HepG2 (cell line): Measurements from ENCODE around the gene PIMREG. TPM values are rescaled to one million over a fixed set of nuclear protein-coding genes. Genes with fewer than 3 reads are reported as not detected.

Source experiments
- ATAC-seq: fragments of 200-7000 bp; cut with Tn5 transposase; 3 replicates; pipeline ENCODE4 v1.9.1; 2020; ENCODE audit warnings: mild to moderate bottlenecking, moderate library complexity
- BruUV-seq: library from RNA; stranded (reverse); fragments of 400-500 nt; replicated peaks from 2 replicates; lab custom pipeline; 2021; lab: Mats Ljungman, UMichigan
- CTCF ChIA-PET: fragments of 300-600 bp; formaldehyde crosslinking; extraction: SDS; loops from one replicate; lab custom pipeline; 2021; ENCODE audit warnings: low total read pairs, inconsistent platforms, low intra/inter-chr PET ratio; lab: Yijun Ruan, JAX
- POLR2A ChIA-PET: fragments of 350-600 bp; sonication (Branson Sonifier 250); formaldehyde crosslinking; loops from one replicate; lab custom pipeline; 2020; ENCODE audit warnings: antibody characterized with exemption, inconsistent platforms; lab: Yijun Ruan, JAX
- DNase-seq: peaks from one replicate; pipeline ENCODE4 v3.0.0-alpha.2; 2015; ENCODE audit warnings: low spot score
- FAIRE-seq: peaks from 3 replicates; lab custom pipeline; 2011; peaks lifted over from hg19 to GRCh38; lab: Jason Lieb, UNC
- H2AFZ ChIP-seq: one replicate; pipeline ENCODE4 v1.6.1; 2011; ENCODE audit warnings: low read length, inconsistent platforms
- H3K27ac ChIP-seq: fragments of 300-600 bp; 3 replicates; pipeline ENCODE4 v1.8.0; 2011; ENCODE audit warnings: mixed run types, mild to moderate bottlenecking, mixed read lengths, low read length, inconsistent platforms; ENCODE audit not compliant: insufficient read depth; ENCODE audit errors: extremely low read length
- H3K27me3 ChIP-seq, 2 experiments: fragments of 200-600 bp in 1 of 2; 2 replicates in 1 of 2; 3 replicates in 1 of 2; pipeline versions ENCODE4 v1.6.0 to v1.8.0; 2011; ENCODE audit warnings: low read length in 2 of 2, mild to moderate bottlenecking in 2 of 2, moderate library complexity in 2 of 2, inconsistent platforms in 1 of 2; ENCODE audit not compliant: insufficient read depth in 2 of 2, control insufficient read depth in 1 of 2
- H3K36me3 ChIP-seq, 2 experiments: fragments of 200-600 bp in 1 of 2; replicated peaks in 1 of 2; 2 replicates in 1 of 2; 3 replicates in 1 of 2; pipeline versions ENCODE4 v1.5.1 to v1.8.0; 2011; ENCODE audit warnings: low read length in 2 of 2, inconsistent platforms in 1 of 2; ENCODE audit not compliant: insufficient read depth in 2 of 2, control insufficient read depth in 1 of 2
- H3K4me1 ChIP-seq: 2 replicates; pipeline ENCODE4 v1.5.1; 2012; ENCODE audit warnings: low read length, inconsistent platforms; ENCODE audit not compliant: insufficient read depth
- H3K4me2 ChIP-seq: 2 replicates; pipeline ENCODE4 v1.6.0; 2011; ENCODE audit warnings: low read depth, low read length, inconsistent platforms
- H3K4me3 ChIP-seq, 3 experiments: fragments of 200-600 bp in 1 of 3; sonication (generic), shearing (Covaris generic) in 1 of 3; replicated peaks in 1 of 3; 2 replicates each; pipeline ENCODE4 v1.5.1; 2011 to 2016; ENCODE audit warnings: low read length in 3 of 3, inconsistent platforms in 2 of 3, low read depth in 2 of 3, mild to moderate bottlenecking in 2 of 3, control low read depth in 1 of 3, mixed read lengths in 1 of 3; ENCODE audit not compliant: insufficient read depth in 1 of 3
- H3K79me2 ChIP-seq: one replicate; pipeline ENCODE4 v1.6.1; 2011; ENCODE audit warnings: low read length, inconsistent platforms; ENCODE audit not compliant: insufficient read depth
- H3K9ac ChIP-seq: 2 replicates; pipeline ENCODE4 v1.6.0; 2011; ENCODE audit warnings: mild to moderate bottlenecking, low read depth, low read length, inconsistent platforms; ENCODE audit not compliant: insufficient read depth
- H3K9me3 ChIP-seq: 2 replicates; pipeline ENCODE4 v1.5.1; 2012; ENCODE audit warnings: mild to moderate bottlenecking, low read length
- H4K20me1 ChIP-seq: 2 replicates; pipeline ENCODE4 v1.6.0; 2011; ENCODE audit warnings: inconsistent platforms, mild to moderate bottlenecking, low read length, moderate library complexity; ENCODE audit not compliant: insufficient read depth
- ESRRA ChIP-seq: sonication (generic); formaldehyde crosslinking; IDR thresholded peaks from 2 replicates; pipeline ENCODE4 v1.5.1; 2020; ENCODE audit warnings: mild to moderate bottlenecking, low read depth, missing genetic modification reagents
- GFI1 ChIP-seq: sonication (generic); formaldehyde crosslinking; IDR thresholded peaks from 2 replicates; pipeline ENCODE4 v1.5.0; 2020; ENCODE audit warnings: missing genetic modification reagents, mild to moderate bottlenecking, borderline replicate concordance
- HNF4A ChIP-seq: sonication (generic); formaldehyde crosslinking; IDR thresholded peaks from 2 replicates; pipeline ENCODE4 v1.4.0; 2020; ENCODE audit warnings: missing genetic modification reagents
- HNF4G ChIP-seq, 2 experiments: sonication (generic) in 1 of 2; formaldehyde crosslinking in 1 of 2; IDR thresholded peaks; 2 replicates each; pipeline versions ENCODE4 v1.4.0 to v1.6.1; 2011 to 2020; ENCODE audit warnings: borderline replicate concordance in 2 of 2, low read depth in 2 of 2, mild to moderate bottlenecking in 2 of 2, low read length in 1 of 2, missing genetic modification reagents in 1 of 2, moderate library complexity in 1 of 2
- NCOR1 ChIP-seq: fragments of 200-600 bp; sonication (generic); IDR thresholded peaks from 2 replicates; pipeline ENCODE4 v1.7.0; 2017; ENCODE audit warnings: antibody characterized with exemption, low read length, borderline replicate concordance
- NR2C2 ChIP-seq: sonication (generic); formaldehyde crosslinking; IDR thresholded peaks from 2 replicates; pipeline ENCODE4 v1.4.0; 2020; ENCODE audit warnings: missing genetic modification reagents, mild to moderate bottlenecking, moderate library complexity, borderline replicate concordance
- NR2F1 ChIP-seq, 2 experiments: fragments of 450-650 bp in 1 of 2; formaldehyde crosslinking in 1 of 2; IDR thresholded peaks; 2 replicates each; pipeline versions ENCODE4 v1.5.0 to v1.6.1; 2016 to 2020; ENCODE audit warnings: mild to moderate bottlenecking in 1 of 2, missing compliant biosample characterization in 1 of 2, missing genetic modification reagents in 1 of 2, moderate library complexity in 1 of 2
- NR2F2 ChIP-seq: IDR thresholded peaks from 2 replicates; pipeline ENCODE4 v1.6.1; 2012; ENCODE audit warnings: low read depth, inconsistent platforms, borderline replicate concordance
- NR2F6 ChIP-seq, 2 experiments: IDR thresholded peaks; 2 replicates each; pipeline ENCODE4 v1.6.1; 2016; ENCODE audit warnings: antibody characterized with exemption in 1 of 2, mild to moderate bottlenecking in 1 of 2
- SOX5 ChIP-seq: IDR thresholded peaks from 2 replicates; pipeline ENCODE4 v1.6.1; 2016; ENCODE audit warnings: borderline replicate concordance
- ZFP36 ChIP-seq: fragments of 150-350 bp; IDR thresholded peaks from 2 replicates; pipeline ENCODE4 v1.6.1; 2018; ENCODE audit warnings: borderline replicate concordance, low read length, low read depth; ENCODE audit not compliant: partially characterized antibody
- WGBS: methylation state at CpG from one replicate; pipeline ENCODE4 v1.1.6; 2017; ENCODE audit warnings: low lambda C conversion rate; 5-methylcytosine and 5-hydroxymethylcytosine counted together
- in situ Hi-C: cut with HindIII; loops from 2 replicates; pipeline ENCODE4 v1.10.0; 2017; ENCODE audit warnings: low pct_unique_long_range_greater_than_20kb; ENCODE audit not compliant: extremely low pct_ligation_motif_present
- intact Hi-C: fragments of 100-400 bp; cut with micrococcal nuclease; formaldehyde crosslinking; loops from one replicate; pipeline ENCODE4 v1.10.0; 2022; ENCODE audit not compliant: unreplicated experiment
- polyA plus RNA-seq, 8 experiments: library from polyadenylated mRNA; depleted of rRNA in 3 of 8; stranded (reverse) in 7 of 8; unstranded in 1 of 8; fragments of >200 nt; fragmentation: Illumina TruSeq in 4 of 8; extraction: Trizol in 4 of 8; gene quantifications; 2 replicates each; pipeline versions ENCODE4 v1.2.1 to v1.2.3, GENCODE V29; 2011 to 2016; ENCODE audit warnings: low read depth in 4 of 8, missing spikeins in 1 of 8, mixed read lengths in 1 of 8; ENCODE audit not compliant: insufficient read depth in 1 of 8
- total RNA-seq, 5 experiments: library from RNA; depleted of rRNA; stranded (reverse); fragments of >200 nt; fragmentation: Illumina TruSeq; extraction: Trizol; gene quantifications; 2 replicates each; pipeline ENCODE4 v1.2.3, GENCODE V29; 2016; ENCODE audit warnings: low read depth in 1 of 5
- TF ChIP-seq, protein P1 (sequence below): IDR thresholded peaks from 2 replicates; pipeline ENCODE4 v1.6.1; 2016; ENCODE audit warnings: mild to moderate bottlenecking, missing biosample characterization, missing genetic modification reagents

Gene PIMREG
- total and polyA plus RNA-seq, 2 of the 13 experiments (the other 11 are each of a cell fraction or from before 2014, with no cell fraction given) = 15.6 to 30.3 TPM

- 71% methylated on average over 7 of the region's 17 CpGs for WGBS
- ATAC-seq (no peak), DNase-seq (no peak), FAIRE-seq (no peak)
- no peak overlapping the region for H3K27ac ChIP-seq
- no peak for TF ChIP-seq ZFP36
- no peak for TF ChIP-seq SOX5 (CRISPR knock-in tag)
- 0 out of 2 replicates have a peak, but pooled peaks have one; percentile 17 for TF ChIP-seq NCOR1
- TF ChIP-seq NR2F1 (CRISPR knock-in tag; IDR thresholded peaks at IDR 0.05) = peak; percentile 45 to 89
- TF ChIP-seq NR2F6 (IDR thresholded peaks at IDR 0.05) = peak; percentile 80
- peak; percentile 55 for TF ChIP-seq NR2F6 (CRISPR knock-in tag; IDR thresholded peaks at IDR 0.05)
- TF ChIP-seq NR2C2 (CRISPR knock-in tag) = peak; percentile 91
- peak; percentile 73 for TF ChIP-seq NR2F2
- TF ChIP-seq GFI1 (CRISPR knock-in tag) = peak; percentile 75; the same call in 1 of the 2 replicates
- TF ChIP-seq HNF4G (IDR thresholded peaks at IDR 0.05; ENCODE audit: borderline replicate concordance, low read depth, low read length) = 0 out of 2 replicates have a peak, but pooled peaks have one; percentile 11
- no peak for TF ChIP-seq HNF4G (CRISPR knock-in tag; IDR thresholded peaks at IDR 0.05; ENCODE audit: borderline replicate concordance, low read depth)
- TF ChIP-seq, protein P1, sequence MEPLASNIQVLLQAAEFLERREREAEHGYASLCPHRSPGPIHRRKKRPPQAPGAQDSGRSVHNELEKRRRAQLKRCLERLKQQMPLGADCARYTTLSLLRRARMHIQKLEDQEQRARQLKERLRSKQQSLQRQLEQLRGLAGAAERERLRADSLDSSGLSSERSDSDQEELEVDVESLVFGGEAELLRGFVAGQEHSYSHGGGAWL (CRISPR knock-in tag) = no peak
- TF ChIP-seq HNF4A (CRISPR knock-in tag) = peak; percentile 72
- peak; percentile 93; the same call in 1 of the 2 replicates for TF ChIP-seq ESRRA (CRISPR knock-in tag)
- H2AFZ ChIP-seq = no peak overlapping the region
- H3K9me3 ChIP-seq = no peaks in the 10 kb centered on the region; the same call in 1 of the 2 replicates
- ChIA-PET CTCF (no interaction called here), POLR2A (no interaction called here)
- H3K36me3 ChIP-seq = no peaks in the 10 kb centered on the region
- no peak overlapping the region for H3K4me3 ChIP-seq
- H4K20me1 ChIP-seq = no peaks in the 10 kb centered on the region
- H3K27me3 ChIP-seq = no peaks in the 10 kb centered on the region
- no peaks in the 10 kb centered on the region for H3K79me2 ChIP-seq
- no peaks in the 10 kb centered on the region for H3K4me1 ChIP-seq
- H3K9ac ChIP-seq = no peak overlapping the region
- in situ Hi-C loops = loop anchor here (5.0 kb wide), 1 partner anchor 171 kb away; the partner anchor contains the start of genes KIAA0753 and TXNDC17
- no peak overlapping the region for H3K4me2 ChIP-seq
- BruUV-seq = no TSS peak
- intact Hi-C loops = loop anchor here (10.0 kb wide), 1 partner anchor 84 kb away; the partner anchor contains the start of gene PITPNM3
Measured at GRCh38 chr17:6470751-6471521, 26.7 kb downstream of the PIMREG start.
